HEK293 (cell line): ENCODE measurements around the gene LAMA4.
A peak's percentile ranks its signal among the peaks of the same experiment; 100 is the strongest.

ENCODE experiments used
- CTCF ChIA-PET: fragments of 350-600 bp; formaldehyde crosslinking; extraction: SDS; loops from one replicate; lab custom pipeline; 2021; ENCODE audit warnings: antibody characterized with exemption; lab: Yijun Ruan, JAX
- POLR2A ChIA-PET: fragments of 300-600 bp; formaldehyde crosslinking; extraction: SDS; loops from one replicate; lab custom pipeline; 2020; ENCODE audit warnings: antibody characterized with exemption, inconsistent platforms; lab: Yijun Ruan, JAX
- H3K27ac ChIP-seq: fragments of 200-500 bp; sonication (Bioruptor generic); 2 replicates; pipeline ENCODE4 v1.5.1; 2014; ENCODE audit warnings: low read depth, low read length, control low read depth, inconsistent platforms; ENCODE audit errors: extremely low read depth
- H3K36me3 ChIP-seq, 2 experiments: fragments of 200-500 bp in 1 of 2; sonication (Bioruptor generic) in 1 of 2; 1 replicate in 1 of 2; 2 replicates in 1 of 2; pipeline ENCODE4 v1.5.1; 2014 to 2017; ENCODE audit warnings: inconsistent platforms in 2 of 2, low read length in 2 of 2; ENCODE audit not compliant: control insufficient read depth in 2 of 2, insufficient read depth in 1 of 2
- H3K4me1 ChIP-seq: fragments of 200-500 bp; sonication (Bioruptor generic); 2 replicates; pipeline ENCODE4 v1.5.1; 2014; ENCODE audit warnings: mild to moderate bottlenecking, low read length, inconsistent platforms; ENCODE audit not compliant: control insufficient read depth, insufficient read depth
- H3K4me3 ChIP-seq: 2 replicates; pipeline ENCODE4 v1.5.1; 2011; ENCODE audit warnings: low read depth, mild to moderate bottlenecking, control low read depth, low read length, moderate library complexity
- H3K9me3 ChIP-seq: fragments of 200-500 bp; sonication (Bioruptor generic); 2 replicates; pipeline ENCODE4 v1.5.1; 2014; ENCODE audit warnings: low read depth, low read length, inconsistent platforms; ENCODE audit not compliant: control insufficient read depth, insufficient read depth
- GLI2 ChIP-seq: fragments of 450-650 bp; formaldehyde crosslinking; IDR thresholded peaks from 2 replicates; pipeline ENCODE4; 2017; ENCODE audit warnings: missing biosample characterization, missing genetic modification characterization, low read depth, borderline replicate concordance
- GLI4 ChIP-seq: fragments of 450-650 bp; formaldehyde crosslinking; IDR thresholded peaks from 2 replicates; pipeline ENCODE4 v1.5.1; 2016; ENCODE audit warnings: missing biosample characterization, missing genetic modification characterization
- SCRT2 ChIP-seq: fragments of 450-650 bp; formaldehyde crosslinking; IDR thresholded peaks from 2 replicates; pipeline ENCODE4 v1.5.1; 2016; ENCODE audit warnings: missing biosample characterization, missing genetic modification characterization
- ZBTB17 ChIP-seq: fragments of 450-650 bp; formaldehyde crosslinking; IDR thresholded peaks from 2 replicates; pipeline ENCODE4 v1.5.1; 2016; ENCODE audit warnings: missing biosample characterization, missing genetic modification characterization
- ZFHX2 ChIP-seq: fragments of 450-650 bp; formaldehyde crosslinking; conservative IDR thresholded peaks from 2 replicates; pipeline ENCODE4 v1.5.1; 2016; ENCODE audit warnings: missing biosample characterization, missing genetic modification characterization
- ZNF473 ChIP-seq: fragments of 450-650 bp; formaldehyde crosslinking; IDR thresholded peaks from 2 replicates; pipeline ENCODE4 v1.5.1; 2017; ENCODE audit warnings: missing biosample characterization, missing genetic modification characterization
- ZNF514 ChIP-seq: fragments of 450-650 bp; formaldehyde crosslinking; IDR thresholded peaks from 2 replicates; pipeline ENCODE4 v1.5.1; 2016; ENCODE audit warnings: missing biosample characterization, missing genetic modification characterization
- ZNF558 ChIP-seq: fragments of 450-650 bp; formaldehyde crosslinking; IDR thresholded peaks from 2 replicates; pipeline ENCODE4 v1.5.1; 2016; ENCODE audit warnings: missing biosample characterization, missing genetic modification characterization
- ZNF596 ChIP-seq: fragments of 450-650 bp; IDR thresholded peaks from 2 replicates; pipeline ENCODE4 v1.5.0; 2018; ENCODE audit warnings: missing biosample characterization, mild to moderate bottlenecking, missing genetic modification characterization, moderate library complexity
- ZNF621 ChIP-seq: fragments of 450-650 bp; formaldehyde crosslinking; IDR thresholded peaks from 2 replicates; pipeline ENCODE4 v1.5.1; 2017; ENCODE audit warnings: missing biosample characterization, missing genetic modification characterization
- ZNF629 ChIP-seq: fragments of 450-650 bp; formaldehyde crosslinking; IDR thresholded peaks from 2 replicates; pipeline ENCODE4 v1.5.1; 2017; ENCODE audit warnings: missing biosample characterization, missing genetic modification characterization
- ZNF654 ChIP-seq: fragments of 450-650 bp; formaldehyde crosslinking; IDR thresholded peaks from 2 replicates; pipeline ENCODE4 v1.5.1; 2016; ENCODE audit warnings: low read depth, missing biosample characterization, missing genetic modification characterization
- ZNF660 ChIP-seq: fragments of 450-650 bp; IDR thresholded peaks from 2 replicates; pipeline ENCODE4 v1.5.1; 2018; ENCODE audit warnings: missing biosample characterization, mild to moderate bottlenecking, missing genetic modification characterization
- TF ChIP-seq, protein P1 (sequence below): fragments of 450-650 bp; formaldehyde crosslinking; IDR thresholded peaks from 2 replicates; pipeline ENCODE4; 2016; ENCODE audit warnings: missing biosample characterization, missing genetic modification characterization
- TF ChIP-seq, protein P2 (sequence below): IDR thresholded peaks from 2 replicates; pipeline ENCODE4 v1.6.1; 2011; ENCODE audit warnings: mild to moderate bottlenecking, low read depth, low read length, borderline replicate concordance
- TF ChIP-seq, protein P3 (sequence below): fragments of 450-650 bp; formaldehyde crosslinking; IDR thresholded peaks from 2 replicates; pipeline ENCODE4 v1.5.1; 2016; ENCODE audit warnings: missing biosample characterization, missing genetic modification characterization
- TF ChIP-seq, protein P4 (sequence below): fragments of 450-650 bp; formaldehyde crosslinking; IDR thresholded peaks from 2 replicates; pipeline ENCODE4 v1.5.1; 2016; ENCODE audit warnings: missing biosample characterization, missing genetic modification characterization

LAMA4 gene

DNA sequence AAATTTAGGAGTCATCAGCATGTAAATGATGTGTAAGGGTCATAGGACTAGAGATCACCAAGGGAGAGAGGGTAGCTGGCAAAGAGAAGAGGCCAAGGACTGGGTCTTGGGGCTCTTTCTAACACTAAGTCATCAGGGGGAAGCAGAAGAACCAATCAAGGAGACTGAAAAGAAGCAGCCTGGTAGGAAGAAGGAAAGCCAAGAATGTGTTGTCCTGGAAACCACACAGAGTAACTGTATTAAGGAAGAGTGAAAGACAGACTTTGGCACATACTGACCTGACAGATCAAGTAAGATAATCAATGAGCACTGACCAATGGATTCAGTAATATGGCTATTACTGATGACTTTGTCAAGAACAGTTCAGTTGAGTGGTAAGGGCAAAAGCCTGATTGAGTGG lies 42.3 kb upstream of the LAMA4 start:
- ChIA-PET CTCF (interaction anchor here (0.6 to 7.8 kb wide), 14 partner anchors 8 to 771 kb away, joined by 3 to 70 read pairs (median 6); partner anchors contain the start of gene LAMA4), POLR2A (no interaction called here)
- Histone ChIP-seq H3K4me3 (no peak overlapping the region), H3K4me1 (peaks cover 7% of the 10 kb centered on the region; the same call in 1 of the 2 replicates), H3K9me3 (no peaks in the 10 kb centered on the region), H3K27ac (no peak overlapping the region), H3K36me3 (no peaks in the 10 kb centered on the region)
- TF ChIP-seq GLI4 (no peak), GLI2 (tag by site-specific recombination) (no peak), ZNF558 (no peak), ZNF629 (no peak), ZFHX2 (tag by site-specific recombination) (no peak), ZNF514 (tag by site-specific recombination) (no peak)
- TF ChIP-seq, protein P1, sequence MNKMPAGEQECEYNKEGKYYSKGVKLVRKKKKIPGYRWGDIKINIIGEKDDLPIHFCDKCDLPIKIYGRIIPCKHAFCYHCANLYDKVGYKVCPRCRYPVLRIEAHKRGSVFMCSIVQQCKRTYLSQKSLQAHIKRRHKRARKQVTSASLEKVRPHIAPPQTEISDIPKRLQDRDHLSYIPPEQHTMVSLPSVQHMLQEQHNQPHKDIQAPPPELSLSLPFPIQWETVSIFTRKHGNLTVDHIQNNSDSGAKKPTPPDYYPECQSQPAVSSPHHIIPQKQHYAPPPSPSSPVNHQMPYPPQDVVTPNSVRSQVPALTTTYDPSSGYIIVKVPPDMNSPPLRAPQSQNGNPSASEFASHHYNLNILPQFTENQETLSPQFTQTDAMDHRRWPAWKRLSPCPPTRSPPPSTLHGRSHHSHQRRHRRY (tag by site-specific recombination) = no peak
- TF ChIP-seq, protein P2, sequence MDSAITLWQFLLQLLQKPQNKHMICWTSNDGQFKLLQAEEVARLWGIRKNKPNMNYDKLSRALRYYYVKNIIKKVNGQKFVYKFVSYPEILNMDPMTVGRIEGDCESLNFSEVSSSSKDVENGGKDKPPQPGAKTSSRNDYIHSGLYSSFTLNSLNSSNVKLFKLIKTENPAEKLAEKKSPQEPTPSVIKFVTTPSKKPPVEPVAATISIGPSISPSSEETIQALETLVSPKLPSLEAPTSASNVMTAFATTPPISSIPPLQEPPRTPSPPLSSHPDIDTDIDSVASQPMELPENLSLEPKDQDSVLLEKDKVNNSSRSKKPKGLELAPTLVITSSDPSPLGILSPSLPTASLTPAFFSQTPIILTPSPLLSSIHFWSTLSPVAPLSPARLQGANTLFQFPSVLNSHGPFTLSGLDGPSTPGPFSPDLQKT = no peak

DNA sequence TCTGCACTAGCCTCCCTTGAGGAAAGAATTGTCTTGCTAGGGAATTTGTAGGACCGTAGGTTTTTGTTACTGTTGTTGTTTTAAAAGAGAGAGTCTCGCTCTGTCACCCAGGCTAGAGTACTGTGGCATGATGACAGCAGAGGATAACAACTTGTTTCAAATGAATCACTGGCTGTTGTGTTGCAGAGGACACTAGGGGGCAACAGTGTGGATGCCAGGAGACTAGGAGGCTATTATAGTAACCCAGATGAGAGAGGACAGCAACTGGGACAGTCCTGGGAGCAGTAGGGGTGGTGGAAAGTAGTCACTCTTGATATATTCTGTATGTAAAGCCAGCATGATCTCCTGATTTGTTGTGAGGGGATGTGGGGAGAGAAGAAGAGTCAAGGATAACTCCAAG lies 41.8 kb upstream of the LAMA4 start:
- POLR2A ChIA-PET = no interaction called here
- Histone ChIP-seq H3K4me3 (no peak overlapping the region), H3K9me3 (no peaks in the 10 kb centered on the region), H3K27ac (no peak overlapping the region), H3K4me1 (peaks cover 7% of the 10 kb centered on the region; the same call in 1 of the 2 replicates), H3K36me3 (no peaks in the 10 kb centered on the region)
- TF ChIP-seq ZNF596 (tag by site-specific recombination) = 0 out of 2 replicates have a peak, but pooled peaks have one; percentile 40
- TF ChIP-seq ZNF473 (tag by site-specific recombination) = no peak
- 0 out of 2 replicates have a peak, but pooled peaks have one; percentile 16 for TF ChIP-seq ZBTB17 (tag by site-specific recombination)
- peak; percentile 37 for TF ChIP-seq ZNF654 (tag by site-specific recombination)
- TF ChIP-seq ZNF660 (tag by site-specific recombination) = peak; percentile 40; the same call in 1 of the 2 replicates
- no peak for TF ChIP-seq SCRT2 (tag by site-specific recombination)
- TF ChIP-seq ZNF621 (tag by site-specific recombination) = no peak
- TF ChIP-seq, protein P3, sequence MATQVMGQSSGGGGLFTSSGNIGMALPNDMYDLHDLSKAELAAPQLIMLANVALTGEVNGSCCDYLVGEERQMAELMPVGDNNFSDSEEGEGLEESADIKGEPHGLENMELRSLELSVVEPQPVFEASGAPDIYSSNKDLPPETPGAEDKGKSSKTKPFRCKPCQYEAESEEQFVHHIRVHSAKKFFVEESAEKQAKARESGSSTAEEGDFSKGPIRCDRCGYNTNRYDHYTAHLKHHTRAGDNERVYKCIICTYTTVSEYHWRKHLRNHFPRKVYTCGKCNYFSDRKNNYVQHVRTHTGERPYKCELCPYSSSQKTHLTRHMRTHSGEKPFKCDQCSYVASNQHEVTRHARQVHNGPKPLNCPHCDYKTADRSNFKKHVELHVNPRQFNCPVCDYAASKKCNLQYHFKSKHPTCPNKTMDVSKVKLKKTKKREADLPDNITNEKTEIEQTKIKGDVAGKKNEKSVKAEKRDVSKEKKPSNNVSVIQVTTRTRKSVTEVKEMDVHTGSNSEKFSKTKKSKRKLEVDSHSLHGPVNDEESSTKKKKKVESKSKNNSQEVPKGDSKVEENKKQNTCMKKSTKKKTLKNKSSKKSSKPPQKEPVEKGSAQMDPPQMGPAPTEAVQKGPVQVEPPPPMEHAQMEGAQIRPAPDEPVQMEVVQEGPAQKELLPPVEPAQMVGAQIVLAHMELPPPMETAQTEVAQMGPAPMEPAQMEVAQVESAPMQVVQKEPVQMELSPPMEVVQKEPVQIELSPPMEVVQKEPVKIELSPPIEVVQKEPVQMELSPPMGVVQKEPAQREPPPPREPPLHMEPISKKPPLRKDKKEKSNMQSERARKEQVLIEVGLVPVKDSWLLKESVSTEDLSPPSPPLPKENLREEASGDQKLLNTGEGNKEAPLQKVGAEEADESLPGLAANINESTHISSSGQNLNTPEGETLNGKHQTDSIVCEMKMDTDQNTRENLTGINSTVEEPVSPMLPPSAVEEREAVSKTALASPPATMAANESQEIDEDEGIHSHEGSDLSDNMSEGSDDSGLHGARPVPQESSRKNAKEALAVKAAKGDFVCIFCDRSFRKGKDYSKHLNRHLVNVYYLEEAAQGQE (tag by site-specific recombination) = 0 out of 2 replicates have a peak, but pooled peaks have one; percentile 20
- TF ChIP-seq, protein P4, sequence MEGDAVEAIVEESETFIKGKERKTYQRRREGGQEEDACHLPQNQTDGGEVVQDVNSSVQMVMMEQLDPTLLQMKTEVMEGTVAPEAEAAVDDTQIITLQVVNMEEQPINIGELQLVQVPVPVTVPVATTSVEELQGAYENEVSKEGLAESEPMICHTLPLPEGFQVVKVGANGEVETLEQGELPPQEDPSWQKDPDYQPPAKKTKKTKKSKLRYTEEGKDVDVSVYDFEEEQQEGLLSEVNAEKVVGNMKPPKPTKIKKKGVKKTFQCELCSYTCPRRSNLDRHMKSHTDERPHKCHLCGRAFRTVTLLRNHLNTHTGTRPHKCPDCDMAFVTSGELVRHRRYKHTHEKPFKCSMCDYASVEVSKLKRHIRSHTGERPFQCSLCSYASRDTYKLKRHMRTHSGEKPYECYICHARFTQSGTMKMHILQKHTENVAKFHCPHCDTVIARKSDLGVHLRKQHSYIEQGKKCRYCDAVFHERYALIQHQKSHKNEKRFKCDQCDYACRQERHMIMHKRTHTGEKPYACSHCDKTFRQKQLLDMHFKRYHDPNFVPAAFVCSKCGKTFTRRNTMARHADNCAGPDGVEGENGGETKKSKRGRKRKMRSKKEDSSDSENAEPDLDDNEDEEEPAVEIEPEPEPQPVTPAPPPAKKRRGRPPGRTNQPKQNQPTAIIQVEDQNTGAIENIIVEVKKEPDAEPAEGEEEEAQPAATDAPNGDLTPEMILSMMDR (tag by site-specific recombination) = peak; percentile 61; the same call in 1 of the 2 replicates
- CTCF ChIA-PET = interaction anchor here (0.6 to 7.8 kb wide), 18 partner anchors 9 to 1687 kb away, joined by 3 to 70 read pairs (median 4); partner anchors contain the start of gene LAMA4
